ENCODE measurements around the gene TMEM181.
"Not testable (repeated sequence)": the region's sequence is repeated elsewhere in the genome, so short reads cannot be mapped to it uniquely, and the experiment has no call there.

Gene TMEM181

DNA sequence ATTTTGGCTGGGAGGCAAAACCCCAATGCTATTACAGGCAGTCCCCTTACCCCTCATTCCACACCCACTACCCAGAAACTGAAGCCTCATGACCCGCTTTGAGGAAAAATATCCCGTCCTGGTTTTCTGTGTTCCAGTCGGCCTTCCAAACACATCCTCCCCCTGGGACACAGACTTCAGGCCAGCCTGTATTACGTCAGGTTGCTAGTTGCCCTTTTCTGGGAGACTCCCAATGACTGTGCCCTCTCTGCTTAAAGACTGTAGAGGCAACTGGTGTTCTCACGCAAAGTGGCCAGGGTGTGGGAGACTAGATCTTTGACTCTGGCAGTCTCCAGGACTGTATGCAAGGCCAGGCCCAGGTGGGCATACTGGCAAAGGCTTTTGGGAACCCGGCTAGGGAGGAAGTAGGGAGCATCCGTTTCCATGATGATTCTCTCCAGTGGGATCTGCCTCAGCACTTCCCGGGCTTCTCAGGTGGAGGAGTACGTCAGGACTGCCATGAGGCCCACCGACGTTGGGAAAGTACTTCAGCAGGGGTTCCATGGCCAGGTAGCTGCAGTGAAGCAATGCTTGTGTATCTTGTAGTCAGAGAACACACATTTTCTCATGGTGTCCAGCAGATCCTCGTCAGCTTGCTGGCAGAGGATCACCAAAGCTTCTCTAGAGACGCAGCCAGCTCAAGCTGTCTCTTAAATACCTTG is 49.7 kb downstream of the TMEM181 start:
- Histone ChIP-seq H3K9ac (ENCODE audit: insufficient read length, low read depth) (no peak overlapping the region), H3K27me3 (ENCODE audit: insufficient read depth, insufficient read length) (no peaks in the 10 kb centered on the region), H3K9me3 (ENCODE audit: insufficient read depth, low read length) (no peaks in the 10 kb centered on the region), H3K36me3 (ENCODE audit: insufficient read depth, insufficient read length, low read length) (peaks cover 71% of the 10 kb centered on the region), H3K4me3 (ENCODE audit: insufficient read length, low read depth) (no peak overlapping the region), H3K4me1 (ENCODE audit: insufficient read depth, insufficient read length) (no peaks in the 10 kb centered on the region)
- no peak for DNase-seq (ENCODE audit: low read depth, low spot score)
- TF ChIP-seq YY1 (IDR thresholded peaks at IDR 0.05; ENCODE audit: insufficient read depth, insufficient read length), result no peak
- TF ChIP-seq SUZ12 (IDR thresholded peaks at IDR 0.05; ENCODE audit: extremely low read depth, insufficient read depth, insufficient read length), result no peak
- TF ChIP-seq ZNF274 (IDR thresholded peaks at IDR 0.05; ENCODE audit: low read depth, low read length), result no peak

DNA sequence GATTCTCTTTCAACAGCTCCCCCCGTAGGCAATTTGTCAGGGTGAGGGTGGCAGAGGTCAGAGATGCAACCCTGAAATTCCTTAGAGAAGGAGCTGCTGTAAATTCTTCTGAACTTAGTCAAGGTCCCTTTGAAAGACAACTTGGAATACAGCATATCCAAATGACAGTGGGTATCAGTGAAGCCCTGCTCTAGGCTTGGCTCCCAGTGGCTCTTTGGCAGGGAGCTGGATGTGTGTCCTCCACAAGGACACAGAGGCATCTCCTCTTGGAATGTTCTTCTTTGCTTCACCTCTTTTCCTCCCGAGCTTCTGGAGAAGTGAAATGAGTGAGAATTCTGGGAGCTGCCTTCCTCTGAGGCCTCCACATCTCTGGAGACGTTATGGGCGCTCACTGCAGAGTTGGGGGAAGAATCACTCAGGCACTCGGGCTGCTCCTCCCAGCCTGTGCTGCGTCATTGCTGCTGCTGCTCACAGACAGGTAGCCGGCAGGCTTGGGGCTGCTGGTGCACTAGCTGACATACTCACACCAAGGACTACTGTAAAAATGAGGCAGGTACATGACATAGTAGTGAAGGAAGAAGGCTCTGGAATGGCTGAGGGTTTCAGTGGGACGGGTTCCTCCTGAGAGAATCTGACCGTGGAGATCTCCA is 50.6 kb downstream of the TMEM181 start:
- H3K36me3 ChIP-seq (ENCODE audit: insufficient read depth, insufficient read length, low read length), result peaks cover 69% of the 10 kb centered on the region
- no peaks in the 10 kb centered on the region for H3K9me3 ChIP-seq (ENCODE audit: insufficient read depth, low read length)

GRCh38 chr6:158611039-158611438 is 51.1 kb downstream of the TMEM181 start:
- Histone ChIP-seq H3K27me3 (ENCODE audit: insufficient read depth, insufficient read length) (no peaks in the 10 kb centered on the region), H3K9ac (ENCODE audit: insufficient read length, low read depth) (no peak overlapping the region), H3K36me3 (ENCODE audit: insufficient read depth, insufficient read length, low read length) (peaks cover 63% of the 10 kb centered on the region), H3K4me3 (ENCODE audit: insufficient read length, low read depth) (no peak overlapping the region), H3K9me3 (ENCODE audit: insufficient read depth, low read length) (no peaks in the 10 kb centered on the region), H3K4me1 (ENCODE audit: insufficient read depth, insufficient read length) (no peaks in the 10 kb centered on the region)
- no peak for DNase-seq (ENCODE audit: low read depth, low spot score)
- no peak for TF ChIP-seq YY1 (IDR thresholded peaks at IDR 0.05; ENCODE audit: insufficient read depth, insufficient read length)
- no peak for TF ChIP-seq ZNF274 (IDR thresholded peaks at IDR 0.05; ENCODE audit: low read depth, low read length)
- TF ChIP-seq SUZ12 (IDR thresholded peaks at IDR 0.05; ENCODE audit: extremely low read depth, insufficient read depth, insufficient read length), result no peak

More for the DNA sequence above, 50.6 kb downstream of the TMEM181 start:
- Histone ChIP-seq H3K27me3 (ENCODE audit: insufficient read depth, insufficient read length) (no peaks in the 10 kb centered on the region), H3K4me3 (ENCODE audit: insufficient read length, low read depth) (no peak overlapping the region), H3K4me1 (ENCODE audit: insufficient read depth, insufficient read length) (no peaks in the 10 kb centered on the region), H3K9ac (ENCODE audit: insufficient read length, low read depth) (no peak overlapping the region)
- DNase-seq (ENCODE audit: low read depth, low spot score), result no peak
- TF ChIP-seq ZNF274 (IDR thresholded peaks at IDR 0.05; ENCODE audit: low read depth, low read length) (no peak), SUZ12 (IDR thresholded peaks at IDR 0.05; ENCODE audit: extremely low read depth, insufficient read depth, insufficient read length) (no peak), YY1 (IDR thresholded peaks at IDR 0.05; ENCODE audit: insufficient read depth, insufficient read length) (no peak)

- peak; percentile 38 for DNase-seq (ENCODE audit: low read depth, low spot score)
- peaks cover 56% of the 10 kb centered on the region for H3K36me3 ChIP-seq (ENCODE audit: insufficient read depth, insufficient read length, low read length)
- no peak overlapping the region for H3K9ac ChIP-seq (ENCODE audit: insufficient read length, low read depth)
- H3K9me3 ChIP-seq (ENCODE audit: insufficient read depth, low read length), result no peaks in the 10 kb centered on the region
- TF ChIP-seq ZNF274 (IDR thresholded peaks at IDR 0.05; ENCODE audit: low read depth, low read length) (no peak), YY1 (IDR thresholded peaks at IDR 0.05; ENCODE audit: insufficient read depth, insufficient read length) (no peak), SUZ12 (IDR thresholded peaks at IDR 0.05; ENCODE audit: extremely low read depth, insufficient read depth, insufficient read length) (no peak)
- no peaks in the 10 kb centered on the region for H3K27me3 ChIP-seq (ENCODE audit: insufficient read depth, insufficient read length)
- no peak overlapping the region for H3K4me3 ChIP-seq (ENCODE audit: insufficient read length, low read depth)
- no peaks in the 10 kb centered on the region for H3K4me1 ChIP-seq (ENCODE audit: insufficient read depth, insufficient read length)
Observed at GRCh38 chr6:158611541-158612370, 51.9 kb downstream of the TMEM181 start.

GRCh38 chr6:158614606-158615005 is 54.7 kb downstream of the TMEM181 start:
- H3K27me3 ChIP-seq (ENCODE audit: insufficient read depth, insufficient read length); H3K9ac ChIP-seq (ENCODE audit: insufficient read length, low read depth); H3K9me3 ChIP-seq (ENCODE audit: insufficient read depth, low read length); H3K4me3 ChIP-seq (ENCODE audit: insufficient read length, low read depth); H3K4me1 ChIP-seq (ENCODE audit: insufficient read depth, insufficient read length); DNase-seq (ENCODE audit: low read depth, low spot score): not testable (repeated sequence)
- H3K36me3 ChIP-seq (ENCODE audit: insufficient read depth, insufficient read length, low read length), result peaks cover 30% of the 10 kb centered on the region

DNA sequence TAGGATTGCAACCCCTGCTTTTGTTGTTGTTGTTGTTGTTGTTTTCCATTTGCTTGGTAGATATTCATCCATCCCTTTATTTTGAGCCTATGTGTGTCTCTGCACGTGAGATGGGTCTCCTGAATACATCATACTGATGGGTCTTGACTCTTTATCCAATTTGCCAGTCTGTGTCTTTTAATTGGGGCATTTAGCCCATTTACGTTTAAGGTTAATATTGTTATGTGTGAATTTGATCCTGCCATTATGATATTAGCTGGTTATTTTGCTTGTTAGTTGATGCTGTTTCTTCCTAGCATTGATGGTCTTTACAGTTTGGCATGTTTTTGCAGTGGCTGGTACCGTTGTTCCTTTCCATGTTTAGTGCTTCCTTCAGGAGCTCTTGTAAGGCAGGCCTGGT is 58.4 kb downstream of the TMEM181 start:
- DNase-seq (ENCODE audit: low read depth, low spot score); H3K9ac ChIP-seq (ENCODE audit: insufficient read length, low read depth); H3K9me3 ChIP-seq (ENCODE audit: insufficient read depth, low read length); H3K27me3 ChIP-seq (ENCODE audit: insufficient read depth, insufficient read length); H3K4me1 ChIP-seq (ENCODE audit: insufficient read depth, insufficient read length); H3K4me3 ChIP-seq (ENCODE audit: insufficient read length, low read depth): not testable (repeated sequence)
- peaks cover 42% of the 10 kb centered on the region for H3K36me3 ChIP-seq (ENCODE audit: insufficient read depth, insufficient read length, low read length)

All from NT2/D1 (cell line).